Stimulated activated CD8-positive, alpha-beta memory T cell treated with anti-CD3 and anti-CD28 coated beads, Interleukin-7, amount 100 ng/mL, for 48 hours (primary cell): ENCODE measurements around the gene TTC27.
"Not testable (repeated sequence)": the region's sequence is repeated elsewhere in the genome, so short reads cannot be mapped to it uniquely, and the experiment has no call there.

Source experiments
- DNase-seq, 2 donors: peaks; one replicate each; pipeline ENCODE4 v3.0.0-alpha.2; 2020; ENCODE audit warnings: low read depth in 1 of 2; ENCODE audit errors: extremely low read depth in 1 of 2

Gene TTC27

GRCh38 chr2:32752205-32752604 is 124.4 kb downstream of the TTC27 start:
- no peak for DNase-seq

- no peak for DNase-seq
Observed at GRCh38 chr2:32752952-32753351, 125.1 kb downstream of the TTC27 start.

- not testable (repeated sequence) for DNase-seq
Observed at GRCh38 chr2:32754676-32755075, 126.8 kb downstream of the TTC27 start.

GRCh38 chr2:32755666-32756065 is 127.8 kb downstream of the TTC27 start:
- DNase-seq = no peak

GRCh38 chr2:32756074-32756727 is 128.4 kb downstream of the TTC27 start:
- DNase-seq = no peak

GRCh38 chr2:32758232-32758631 is 130.4 kb downstream of the TTC27 start:
- DNase-seq = no peak

GRCh38 chr2:32760628-32761027 is 132.8 kb downstream of the TTC27 start:
- no peak for DNase-seq

GRCh38 chr2:32768387-32769174 is 140.7 kb downstream of the TTC27 start:
- DNase-seq = no peak

GRCh38 chr2:32770360-32770759 is 142.5 kb downstream of the TTC27 start:
- DNase-seq = no peak

GRCh38 chr2:32772638-32773447 is 145.0 kb downstream of the TTC27 start:
- DNase-seq = no peak

GRCh38 chr2:32773448-32773808 is 145.6 kb downstream of the TTC27 start:
- DNase-seq = no peak

- no peak for DNase-seq
Observed at GRCh38 chr2:32775954-32776353, 148.1 kb downstream of the TTC27 start.

- DNase-seq = no peak
Observed at GRCh38 chr2:32777714-32778113, 149.9 kb downstream of the TTC27 start.

- no peak for DNase-seq
Observed at GRCh38 chr2:32780961-32781360, 153.1 kb downstream of the TTC27 start.

- no peak for DNase-seq
Observed at GRCh38 chr2:32783469-32783868, 155.6 kb downstream of the TTC27 start.

- DNase-seq = no peak
Observed at GRCh38 chr2:32783933-32784332, 156.1 kb downstream of the TTC27 start.

GRCh38 chr2:32787207-32787606 is 159.4 kb downstream of the TTC27 start:
- no peak for DNase-seq

- DNase-seq = no peak
Observed at GRCh38 chr2:32788114-32788513, 160.3 kb downstream of the TTC27 start.

- no peak for DNase-seq
Observed at GRCh38 chr2:32792416-32792815, 164.6 kb downstream of the TTC27 start.

- no peak for DNase-seq
Observed at GRCh38 chr2:32798829-32799228, 171.0 kb downstream of the TTC27 start.

- DNase-seq = no peak
Observed at GRCh38 chr2:32801741-32802140, 173.9 kb downstream of the TTC27 start.

GRCh38 chr2:32802877-32803276 is 175.0 kb downstream of the TTC27 start:
- DNase-seq = no peak
